ENCODE measurements around the gene ARHGAP1.

The ARHGAP1 gene

GRCh38 chr11:46640036-46640788 is 60.2 kb downstream of the ARHGAP1 start:
- H3K9me3 ChIP-seq, result no peaks in the 10 kb centered on the region
- DNase-seq, result no peak

GRCh38 chr11:46639197-46639839 is 61.1 kb downstream of the ARHGAP1 start:
- Histone ChIP-seq H3K36me3 (no peaks in the 10 kb centered on the region), H3K4me1 (no peaks in the 10 kb centered on the region), H3K9me3 (no peaks in the 10 kb centered on the region), H3K4me3 (ENCODE audit: low read depth, low read length) (no peak overlapping the region), H3K27me3 (no peaks in the 10 kb centered on the region)
- DNase-seq, result no peak
- no peak for TF ChIP-seq CTCF (IDR thresholded peaks at IDR 0.05; ENCODE audit: low read depth, low read length)

More at GRCh38 chr11:46640036-46640788, 60.2 kb downstream of the ARHGAP1 start:
- H3K27me3 ChIP-seq, result no peaks in the 10 kb centered on the region
- H3K4me1 ChIP-seq, result no peaks in the 10 kb centered on the region
- TF ChIP-seq CTCF (IDR thresholded peaks at IDR 0.05; ENCODE audit: low read depth, low read length), result no peak
- no peaks in the 10 kb centered on the region for H3K36me3 ChIP-seq
- no peak overlapping the region for H3K4me3 ChIP-seq (ENCODE audit: low read depth, low read length)

- Histone ChIP-seq H3K4me1 (no peaks in the 10 kb centered on the region), H3K36me3 (no peaks in the 10 kb centered on the region), H3K4me3 (ENCODE audit: low read depth, low read length) (no peak overlapping the region), H3K9me3 (no peaks in the 10 kb centered on the region), H3K27me3 (no peaks in the 10 kb centered on the region)
- DNase-seq, result no peak
- no peak for TF ChIP-seq CTCF (IDR thresholded peaks at IDR 0.05; ENCODE audit: low read depth, low read length)
Observed at GRCh38 chr11:46637546-46637945, 62.9 kb downstream of the ARHGAP1 start.

GRCh38 chr11:46635557-46636139 is 64.8 kb downstream of the ARHGAP1 start:
- Histone ChIP-seq H3K27me3 (no peaks in the 10 kb centered on the region), H3K4me3 (ENCODE audit: low read depth, low read length) (no peak overlapping the region), H3K36me3 (no peaks in the 10 kb centered on the region), H3K4me1 (no peaks in the 10 kb centered on the region), H3K9me3 (no peaks in the 10 kb centered on the region)
- TF ChIP-seq CTCF (IDR thresholded peaks at IDR 0.05; ENCODE audit: low read depth, low read length), result no peak
- DNase-seq, result no peak

GRCh38 chr11:46633291-46634217 is 66.9 kb downstream of the ARHGAP1 start:
- Histone ChIP-seq H3K4me3 (ENCODE audit: low read depth, low read length) (no peak overlapping the region), H3K4me1 (no peaks in the 10 kb centered on the region), H3K27me3 (no peaks in the 10 kb centered on the region), H3K36me3 (no peaks in the 10 kb centered on the region), H3K9me3 (no peaks in the 10 kb centered on the region)
- TF ChIP-seq CTCF (IDR thresholded peaks at IDR 0.05; ENCODE audit: low read depth, low read length), result no peak
- DNase-seq, result no peak

Measured in BE2C (cell line).